Vagina (tissue), 2 donors: ENCODE measurements around the gene TMIGD2. TPM values are rescaled to one million over a fixed set of nuclear protein-coding genes. Genes with fewer than 3 reads are reported as not detected.

ENCODE experiments used
- DNase-seq, 2 donors: peaks; one replicate each; pipeline ENCODE4 v3.0.0-alpha.2; 2017; ENCODE audit errors: extremely low spot score in 2 of 2
- H3K27ac ChIP-seq: fragments of 200-600 bp; sonication (generic); one replicate; pipeline ENCODE4 v1.5.1; 2019
- H3K27me3 ChIP-seq: fragments of 200-600 bp; sonication (generic); one replicate; pipeline ENCODE4 v1.5.1; 2019
- H3K36me3 ChIP-seq, 2 donors: fragments of 200-600 bp; sonication (generic); one replicate each; pipeline ENCODE4 v1.5.1; 2017 to 2019
- H3K4me1 ChIP-seq: fragments of 200-600 bp; sonication (generic); one replicate; pipeline ENCODE4 v1.5.1; 2019
- H3K4me3 ChIP-seq, 2 donors: fragments of 200-600 bp; sonication (generic); 1 replicate in 1 of 2; 2 replicates in 1 of 2; pipeline ENCODE4 v1.5.1; 2016 to 2019
- H3K9me3 ChIP-seq: fragments of 200-600 bp; sonication (generic); one replicate; pipeline ENCODE4 v1.5.1; 2019
- POLR2A ChIP-seq, 2 donors: fragments of 450-650 bp; IDR thresholded peaks; one replicate each; pipeline ENCODE4 v1.6.1; 2017; ENCODE audit warnings: antibody characterized with exemption in 2 of 2, mild to moderate bottlenecking in 2 of 2, moderate library complexity in 2 of 2
- POLR2AphosphoS5 ChIP-seq, 2 donors: sonication (generic); formaldehyde crosslinking; IDR thresholded peaks; one replicate each; pipeline ENCODE4 v1.9.0; 2017; ENCODE audit warnings: antibody characterized with exemption in 2 of 2, mild to moderate bottlenecking in 2 of 2, low read depth in 1 of 2; ENCODE audit not compliant: insufficient read depth in 1 of 2
- intact Hi-C: fragments of 100-400 bp; cut with DNase I; formaldehyde crosslinking; loops from one replicate; pipeline ENCODE4 v1.15.1; 2023
- total RNA-seq: library from RNA; depleted of rRNA; stranded (reverse); fragments of >200 nt; gene quantifications from one replicate; pipeline ENCODE4 v1.2.3, GENCODE V29; 2016
- TF ChIP-seq, protein P1 (sequence below), 3 experiments: fragments of 450-650 bp in 2 of 3; fragments of 200-600 bp in 1 of 3; sonication (generic) in 1 of 3; IDR thresholded peaks; one replicate each; pipeline ENCODE4 v1.5.1; 2017 to 2019; ENCODE audit warnings: antibody characterized with exemption in 3 of 3, mild to moderate bottlenecking in 2 of 3, moderate library complexity in 2 of 3

Gene TMIGD2
- total RNA-seq, 1 donor from 2014 or later: not detected

GRCh38 chr19:4319067-4319718 is 17.0 kb upstream of the TMIGD2 start:
- intact Hi-C loops: no loop called here
- H3K9me3 ChIP-seq: no peaks in the 10 kb centered on the region
- DNase-seq: no peak
- no peak overlapping the region for H3K4me3 ChIP-seq
- H3K27ac ChIP-seq: no peak overlapping the region
- no peaks in the 10 kb centered on the region for H3K36me3 ChIP-seq
- TF ChIP-seq POLR2AphosphoS5 (IDR thresholded peaks at IDR 0.05; ENCODE audit: insufficient read depth in 1 of 2, low read depth in 1 of 2): no peak
- TF ChIP-seq, protein P1, sequence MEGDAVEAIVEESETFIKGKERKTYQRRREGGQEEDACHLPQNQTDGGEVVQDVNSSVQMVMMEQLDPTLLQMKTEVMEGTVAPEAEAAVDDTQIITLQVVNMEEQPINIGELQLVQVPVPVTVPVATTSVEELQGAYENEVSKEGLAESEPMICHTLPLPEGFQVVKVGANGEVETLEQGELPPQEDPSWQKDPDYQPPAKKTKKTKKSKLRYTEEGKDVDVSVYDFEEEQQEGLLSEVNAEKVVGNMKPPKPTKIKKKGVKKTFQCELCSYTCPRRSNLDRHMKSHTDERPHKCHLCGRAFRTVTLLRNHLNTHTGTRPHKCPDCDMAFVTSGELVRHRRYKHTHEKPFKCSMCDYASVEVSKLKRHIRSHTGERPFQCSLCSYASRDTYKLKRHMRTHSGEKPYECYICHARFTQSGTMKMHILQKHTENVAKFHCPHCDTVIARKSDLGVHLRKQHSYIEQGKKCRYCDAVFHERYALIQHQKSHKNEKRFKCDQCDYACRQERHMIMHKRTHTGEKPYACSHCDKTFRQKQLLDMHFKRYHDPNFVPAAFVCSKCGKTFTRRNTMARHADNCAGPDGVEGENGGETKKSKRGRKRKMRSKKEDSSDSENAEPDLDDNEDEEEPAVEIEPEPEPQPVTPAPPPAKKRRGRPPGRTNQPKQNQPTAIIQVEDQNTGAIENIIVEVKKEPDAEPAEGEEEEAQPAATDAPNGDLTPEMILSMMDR (IDR thresholded peaks at IDR 0.05): no peak
- TF ChIP-seq POLR2A (IDR thresholded peaks at IDR 0.05): no peak
- no peaks in the 10 kb centered on the region for H3K4me1 ChIP-seq
- no peaks in the 10 kb centered on the region for H3K27me3 ChIP-seq

GRCh38 chr19:4318460-4318859 is 16.3 kb upstream of the TMIGD2 start:
- no peak overlapping the region for H3K4me3 ChIP-seq
- no peaks in the 10 kb centered on the region for H3K9me3 ChIP-seq
- no peaks in the 10 kb centered on the region for H3K36me3 ChIP-seq
- TF ChIP-seq, protein P1 (IDR thresholded peaks at IDR 0.05): no peak
- TF ChIP-seq POLR2A (IDR thresholded peaks at IDR 0.05) (no peak), POLR2AphosphoS5 (IDR thresholded peaks at IDR 0.05; ENCODE audit: insufficient read depth in 1 of 2, low read depth in 1 of 2) (no peak)
- H3K4me1 ChIP-seq: no peaks in the 10 kb centered on the region
- intact Hi-C loops: no loop called here
- no peak for DNase-seq
- no peaks in the 10 kb centered on the region for H3K27me3 ChIP-seq
- H3K27ac ChIP-seq: no peak overlapping the region

GRCh38 chr19:4316956-4317355 is 14.8 kb upstream of the TMIGD2 start:
- H3K9me3 ChIP-seq: no peaks in the 10 kb centered on the region
- H3K27me3 ChIP-seq: no peaks in the 10 kb centered on the region
- intact Hi-C loops: no loop called here
- DNase-seq: no peak
- no peaks in the 10 kb centered on the region for H3K4me1 ChIP-seq
- H3K27ac ChIP-seq: no peak overlapping the region
- no peaks in the 10 kb centered on the region for H3K36me3 ChIP-seq
- no peak overlapping the region for H3K4me3 ChIP-seq
- TF ChIP-seq, protein P1 (IDR thresholded peaks at IDR 0.05): no peak
- TF ChIP-seq POLR2A (IDR thresholded peaks at IDR 0.05) (no peak), POLR2AphosphoS5 (IDR thresholded peaks at IDR 0.05; ENCODE audit: insufficient read depth in 1 of 2, low read depth in 1 of 2) (no peak)

GRCh38 chr19:4313847-4314490 is 11.8 kb upstream of the TMIGD2 start:
- Histone ChIP-seq H3K36me3 (no peaks in the 10 kb centered on the region), H3K27me3 (no peaks in the 10 kb centered on the region), H3K9me3 (no peaks in the 10 kb centered on the region), H3K27ac (no peak overlapping the region), H3K4me3 (no peak overlapping the region), H3K4me1 (no peaks in the 10 kb centered on the region)
- intact Hi-C loops: no loop called here
- no peak for DNase-seq
- TF ChIP-seq POLR2A (IDR thresholded peaks at IDR 0.05) (no peak), POLR2AphosphoS5 (IDR thresholded peaks at IDR 0.05; ENCODE audit: insufficient read depth in 1 of 2, low read depth in 1 of 2) (no peak)
- TF ChIP-seq, protein P1 (IDR thresholded peaks at IDR 0.05): no peak
